Breast epithelium (tissue), 4 donors: Measurements from ENCODE around the gene DGUOK. TPM values are rescaled to one million over a fixed set of nuclear protein-coding genes. Genes with fewer than 3 reads are reported as not detected.

Experiments used
- DNase-seq, 2 donors: peaks; one replicate each; pipeline ENCODE4 v3.0.0-alpha.2; 2019; ENCODE audit warnings: low spot score in 2 of 2
- H3K27ac ChIP-seq, 2 donors: fragments of 200-600 bp; sonication (generic) in 1 of 2; one replicate each; pipeline ENCODE4 v1.5.1; 2016 to 2019; ENCODE audit warnings: mild to moderate bottlenecking in 1 of 2
- H3K27me3 ChIP-seq, 2 donors: fragments of 200-600 bp; sonication (generic) in 1 of 2; one replicate each; pipeline versions ENCODE4 v1.5.1 to v1.6.0; 2017 to 2019; ENCODE audit warnings: control low read depth in 1 of 2, mild to moderate bottlenecking in 1 of 2
- H3K36me3 ChIP-seq: fragments of 200-600 bp; one replicate; pipeline ENCODE4 v1.5.1; 2019
- H3K4me1 ChIP-seq, 2 donors: fragments of 200-600 bp; sonication (generic); one replicate each; pipeline ENCODE4 v1.5.1; 2016 to 2019; ENCODE audit warnings: control low read depth in 1 of 2
- H3K4me3 ChIP-seq, 3 donors: fragments of 200-600 bp; sonication (generic); 1 replicate in 2 of 3; 2 replicates in 1 of 3; pipeline ENCODE4 v1.5.1; 2016 to 2019; ENCODE audit warnings: mild to moderate bottlenecking in 3 of 3, moderate library complexity in 2 of 3
- H3K9me3 ChIP-seq, 2 donors: fragments of 200-600 bp; sonication (generic) in 1 of 2; one replicate each; pipeline ENCODE4 v1.5.1; 2016 to 2019; ENCODE audit warnings: control low read depth in 1 of 2
- CTCF ChIP-seq, 3 donors: fragments of 450-650 bp; IDR thresholded peaks; one replicate each; pipeline ENCODE4 v1.5.1; 2016 to 2017; ENCODE audit warnings: antibody characterized with exemption in 3 of 3, mild to moderate bottlenecking in 3 of 3, moderate library complexity in 3 of 3
- POLR2A ChIP-seq: fragments of 450-650 bp; IDR thresholded peaks from one replicate; pipeline ENCODE4 v1.6.1; 2016; ENCODE audit warnings: antibody characterized with exemption, mild to moderate bottlenecking, moderate library complexity
- POLR2AphosphoS5 ChIP-seq, 3 donors: sonication (generic); formaldehyde crosslinking; IDR thresholded peaks; one replicate each; pipeline ENCODE4 v1.6.1; 2017; ENCODE audit warnings: antibody characterized with exemption in 3 of 3
- intact Hi-C: fragments of 100-400 bp; cut with DNase I; formaldehyde crosslinking; loops from one replicate; pipeline ENCODE4 v1.15.1; 2023; ENCODE audit warnings: low total_unique reads
- total RNA-seq, 3 donors: library from RNA; depleted of rRNA; stranded (reverse); fragments of >200 nt; gene quantifications; one replicate each; pipeline ENCODE4 v1.1.0, GENCODE V29; 2016

DGUOK gene
- total RNA-seq, 3 donors from 2014 or later: 35.4 to 45.7 (median 42.3) TPM

GRCh38 chr2:74005786-74006185, 79.1 kb downstream of the DGUOK start:
- H3K4me3 ChIP-seq: no peak overlapping the region
- peaks cover 15 to 41% of the 10 kb centered on the region in 2 donors for H3K4me1 ChIP-seq
- intact Hi-C loops: no loop called here
- H3K36me3 ChIP-seq: no peaks in the 10 kb centered on the region
- DNase-seq: no peak
- H3K27me3 ChIP-seq: no peaks in the 10 kb centered on the region
- no peaks in the 10 kb centered on the region for H3K9me3 ChIP-seq
- TF ChIP-seq POLR2AphosphoS5 (IDR thresholded peaks at IDR 0.05) (no peak), CTCF (IDR thresholded peaks at IDR 0.05) (no peak), POLR2A (no peak)
- H3K27ac ChIP-seq: no peak overlapping the region

GRCh38 chr2:74006459-74006858, 79.8 kb downstream of the DGUOK start:
- peaks cover 15 to 41% of the 10 kb centered on the region in 2 donors for H3K4me1 ChIP-seq
- no peak for TF ChIP-seq POLR2A
- no peak for TF ChIP-seq CTCF (IDR thresholded peaks at IDR 0.05)
- TF ChIP-seq POLR2AphosphoS5 (IDR thresholded peaks at IDR 0.05): no peak
- H3K4me3 ChIP-seq: no peak overlapping the region
- intact Hi-C loops: no loop called here
- no peak for DNase-seq
- H3K27me3 ChIP-seq: no peaks in the 10 kb centered on the region
- H3K27ac ChIP-seq: no peak overlapping the region
- no peaks in the 10 kb centered on the region for H3K36me3 ChIP-seq
- H3K9me3 ChIP-seq: no peaks in the 10 kb centered on the region

- no peak overlapping the region for H3K27ac ChIP-seq
- H3K4me3 ChIP-seq: no peak overlapping the region
- no peaks in the 10 kb centered on the region for H3K27me3 ChIP-seq
- intact Hi-C loops: no loop called here
- no peak for DNase-seq
- TF ChIP-seq CTCF (IDR thresholded peaks at IDR 0.05) (no peak), POLR2A (no peak)
- H3K9me3 ChIP-seq: no peaks in the 10 kb centered on the region
- peaks cover 15 to 41% of the 10 kb centered on the region in 2 donors for H3K4me1 ChIP-seq
- no peaks in the 10 kb centered on the region for H3K36me3 ChIP-seq
Measured at GRCh38 chr2:74007121-74007520, 80.4 kb downstream of the DGUOK start.

GRCh38 chr2:74007711-74008110, 81.0 kb downstream of the DGUOK start:
- H3K4me1 ChIP-seq: peaks cover 15 to 41% of the 10 kb centered on the region in 2 donors

More at GRCh38 chr2:74007711-74008110, 81.0 kb downstream of the DGUOK start:
- H3K9me3 ChIP-seq: no peaks in the 10 kb centered on the region
- H3K27ac ChIP-seq: no peak overlapping the region
- no peaks in the 10 kb centered on the region for H3K36me3 ChIP-seq
- no peak overlapping the region for H3K4me3 ChIP-seq
- intact Hi-C loops: no loop called here
- no peak for DNase-seq
- H3K27me3 ChIP-seq: no peaks in the 10 kb centered on the region
- TF ChIP-seq POLR2A: no peak
- no peak for TF ChIP-seq CTCF (IDR thresholded peaks at IDR 0.05)
- no peak for TF ChIP-seq POLR2AphosphoS5 (IDR thresholded peaks at IDR 0.05)

Other genes starting within 250 kb of the DGUOK start
- gene TPRKB, start 189.5 kb upstream of the DGUOK start, total RNA-seq: 10 to 100 TPM; 25.2 to 41.4 (median 32.8) TPM
- 10 to 100 TPM; 28.8 to 49.9 (median 36.1) TPM for gene DUSP11, start 146.8 kb upstream of the DGUOK start, total RNA-seq
- gene C2orf78, start 142.7 kb upstream of the DGUOK start, total RNA-seq: not detected
- 10 to 100 TPM; 26.1 to 32.5 (median 32.4) TPM for gene STAMBP, start 97.9 kb upstream of the DGUOK start, total RNA-seq
- 100 to 1,000 TPM in 1 of 3 donors, 10 to 100 TPM in 1, 1 to 10 TPM in 1; 3.8 to 108 (median 54.6) TPM for gene ACTG2, start 33.9 kb upstream of the DGUOK start, total RNA-seq
- 10 to 100 TPM in 1 of 3 donors, 1 to 10 TPM in 2; 7.9 to 13.2 (median 9.8) TPM for gene TET3, start 58.0 kb downstream of the DGUOK start, total RNA-seq
- 10 to 100 TPM; 27.1 to 42.6 (median 30.2) TPM for gene BOLA3, start 221.0 kb downstream of the DGUOK start, total RNA-seq